ENCODE results near the gene TGFB3. TPM values are rescaled to one million over a fixed set of nuclear protein-coding genes. Genes with fewer than 3 reads are reported as not detected.
A peak's percentile ranks its signal among the peaks of the same experiment; 100 is the strongest.
"Not testable (repeated sequence)": the region's sequence is repeated elsewhere in the genome, so short reads cannot be mapped to it uniquely, and the experiment has no call there.

Gene TGFB3
- total RNA-seq, 6 donors from 2014 or later, result 6.5 to 28.6 (median 12.3) TPM

- no peak for DNase-seq
- no peak overlapping the region for H3K27ac ChIP-seq
- peaks cover 2 to 15% (median 3%) of the 10 kb centered on the region in 4 donors for H3K36me3 ChIP-seq
- TF ChIP-seq CTCF (IDR thresholded peaks at IDR 0.05) (no peak), EP300 (IDR thresholded peaks at IDR 0.05) (no peak)
- no peak for ATAC-seq (ENCODE audit: low FRiP score in 2 of 2)
- WGBS, 2 donors, result 88 to 91% methylated on average over 2 of the region's 2 CpGs
- no peaks in the 10 kb centered on the region for H3K4me1 ChIP-seq
- H3K9me3 ChIP-seq, result peaks cover 0 to 6% (median 2%) of the 10 kb centered on the region in 4 donors
- H3K4me3 ChIP-seq, result no peak overlapping the region
- no peaks in the 10 kb centered on the region for H3K27me3 ChIP-seq
Measured at GRCh38 chr14:76019676-76020075, 37.9 kb upstream of the TGFB3 start.

- H3K36me3 ChIP-seq, result peaks cover 0 to 9% (median 4%) of the 10 kb centered on the region in 4 donors
- no peak overlapping the region for H3K27ac ChIP-seq
- no peak overlapping the region for H3K4me3 ChIP-seq
- DNase-seq (no peak), ATAC-seq (ENCODE audit: low FRiP score in 2 of 2) (no peak)
- H3K27me3 ChIP-seq, result no peaks in the 10 kb centered on the region
- peaks cover 0 to 6% (median 2%) of the 10 kb centered on the region in 4 donors for H3K9me3 ChIP-seq
- H3K4me1 ChIP-seq, result no peaks in the 10 kb centered on the region
- 85 to 92% methylated on average over 1 of the region's 1 CpG for WGBS, 2 donors
- no peak for TF ChIP-seq CTCF (IDR thresholded peaks at IDR 0.05)
- TF ChIP-seq POLR2A (IDR thresholded peaks at IDR 0.05), result no peak
Measured at GRCh38 chr14:76015668-76016067, 33.9 kb upstream of the TGFB3 start.

- Histone ChIP-seq H3K36me3 (peaks cover 0 to 9% (median 5%) of the 10 kb centered on the region in 4 donors), H3K27ac (no peak overlapping the region), H3K9me3 (peaks cover 0 to 6% (median 2%) of the 10 kb centered on the region in 4 donors), H3K4me1 (no peaks in the 10 kb centered on the region), H3K27me3 (no peaks in the 10 kb centered on the region), H3K4me3 (no peak overlapping the region)
- 94 to 95% methylated on average over 1 of the region's 1 CpG for whole genome bisulfite sequencing, 2 donors
- TF ChIP-seq POLR2AphosphoS5 (IDR thresholded peaks at IDR 0.05) (no peak), EP300 (IDR thresholded peaks at IDR 0.05) (no peak), POLR2A (IDR thresholded peaks at IDR 0.05) (no peak), CTCF (IDR thresholded peaks at IDR 0.05) (no peak)
- no peak for DNase-seq
- ATAC-seq (ENCODE audit: low FRiP score in 2 of 2), result no peak
Measured at GRCh38 chr14:76015191-76015590, 33.4 kb upstream of the TGFB3 start.

GRCh38 chr14:76012354-76012753 lies 30.6 kb upstream of the TGFB3 start:
- ATAC-seq (ENCODE audit: low FRiP score in 2 of 2), result peak; percentile 41 to 72
- Histone ChIP-seq H3K9me3 (no peaks in the 10 kb centered on the region), H3K4me1 (no peaks in the 10 kb centered on the region), H3K27ac (peak overlapping the region in 2 of 4 donors; percentile 27 to 48), H3K27me3 (no peaks in the 10 kb centered on the region), H3K4me3 (no peak overlapping the region), H3K36me3 (peaks cover 0 to 14% (median 8%) of the 10 kb centered on the region in 4 donors)
- 70 to 73% methylated on average over 9 of the region's 9 CpGs for WGBS, 2 donors
- TF ChIP-seq POLR2A (IDR thresholded peaks at IDR 0.05) (no peak), CTCF (IDR thresholded peaks at IDR 0.05) (no peak), POLR2AphosphoS5 (IDR thresholded peaks at IDR 0.05) (peak; percentile 14 to 54), EP300 (IDR thresholded peaks at IDR 0.05) (peak in 2 of 4 donors; percentile 11 to 48)
- DNase-seq, result peak; percentile 24 to 32

GRCh38 chr14:76011930-76012329 lies 30.1 kb upstream of the TGFB3 start:
- Histone ChIP-seq H3K9me3 (no peaks in the 10 kb centered on the region), H3K4me3 (no peak overlapping the region), H3K27ac (no peak overlapping the region), H3K4me1 (no peaks in the 10 kb centered on the region), H3K36me3 (peaks cover 0 to 14% (median 8%) of the 10 kb centered on the region in 4 donors), H3K27me3 (no peaks in the 10 kb centered on the region)
- TF ChIP-seq POLR2A (IDR thresholded peaks at IDR 0.05), result no peak
- TF ChIP-seq POLR2AphosphoS5 (IDR thresholded peaks at IDR 0.05), result no peak
- TF ChIP-seq CTCF (IDR thresholded peaks at IDR 0.05), result no peak
- no peak for TF ChIP-seq EP300 (IDR thresholded peaks at IDR 0.05)
- ATAC-seq (ENCODE audit: low FRiP score in 2 of 2), result no peak
- no peak for DNase-seq

GRCh38 chr14:76009627-76010026 lies 27.8 kb upstream of the TGFB3 start:
- not testable (repeated sequence) for H3K4me3 ChIP-seq; ATAC-seq (ENCODE audit: low FRiP score in 2 of 2); H3K27ac ChIP-seq; H3K27me3 ChIP-seq; H3K4me1 ChIP-seq; H3K9me3 ChIP-seq; DNase-seq
- WGBS, 2 donors, result 83 to 97% methylated on average over 3 of the region's 3 CpGs
- H3K36me3 ChIP-seq, result peaks cover 0 to 28% (median 19%) of the 10 kb centered on the region in 4 donors

Measured in upper lobe of left lung (tissue), 6 donors.